Measurements from ENCODE around the gene OR4S1.
A peak's percentile ranks its signal among the peaks of the same experiment; 100 is the strongest.
"Not testable (repeated sequence)": the region's sequence is repeated elsewhere in the genome, so short reads cannot be mapped to it uniquely, and the experiment has no call there.

Gene OR4S1

DNA sequence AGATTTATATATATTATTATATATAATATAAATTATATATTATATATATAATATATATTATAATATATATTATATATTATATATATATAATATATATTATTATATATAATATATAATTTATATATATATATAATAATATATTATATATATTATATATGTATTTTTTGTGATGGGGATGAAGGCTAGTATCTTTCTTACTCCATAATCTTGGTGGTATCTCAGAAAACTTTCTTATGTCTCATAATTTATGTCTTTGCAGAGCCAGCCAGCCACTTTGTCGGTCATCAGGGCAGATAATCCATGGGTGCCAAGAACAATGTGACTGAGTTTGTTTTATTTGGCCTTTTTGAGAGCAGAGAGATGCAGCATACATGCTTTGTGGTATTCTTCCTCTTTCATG is at the start of gene OR4S1:
OR4S1 (plus strand) TSS at position 301 of the 400 bp plus-strand sequence; CDS start at position 301, 0 bp downstream.
- no peak for DNase-seq (ENCODE audit: extremely low spot score)
- TF ChIP-seq, protein P1, sequence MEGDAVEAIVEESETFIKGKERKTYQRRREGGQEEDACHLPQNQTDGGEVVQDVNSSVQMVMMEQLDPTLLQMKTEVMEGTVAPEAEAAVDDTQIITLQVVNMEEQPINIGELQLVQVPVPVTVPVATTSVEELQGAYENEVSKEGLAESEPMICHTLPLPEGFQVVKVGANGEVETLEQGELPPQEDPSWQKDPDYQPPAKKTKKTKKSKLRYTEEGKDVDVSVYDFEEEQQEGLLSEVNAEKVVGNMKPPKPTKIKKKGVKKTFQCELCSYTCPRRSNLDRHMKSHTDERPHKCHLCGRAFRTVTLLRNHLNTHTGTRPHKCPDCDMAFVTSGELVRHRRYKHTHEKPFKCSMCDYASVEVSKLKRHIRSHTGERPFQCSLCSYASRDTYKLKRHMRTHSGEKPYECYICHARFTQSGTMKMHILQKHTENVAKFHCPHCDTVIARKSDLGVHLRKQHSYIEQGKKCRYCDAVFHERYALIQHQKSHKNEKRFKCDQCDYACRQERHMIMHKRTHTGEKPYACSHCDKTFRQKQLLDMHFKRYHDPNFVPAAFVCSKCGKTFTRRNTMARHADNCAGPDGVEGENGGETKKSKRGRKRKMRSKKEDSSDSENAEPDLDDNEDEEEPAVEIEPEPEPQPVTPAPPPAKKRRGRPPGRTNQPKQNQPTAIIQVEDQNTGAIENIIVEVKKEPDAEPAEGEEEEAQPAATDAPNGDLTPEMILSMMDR (IDR thresholded peaks at IDR 0.05; ENCODE audit: control extremely low read depth, extremely low read depth, low read depth, missing control alignments): no peak
- POLR2A ChIA-PET: no interaction called here
- CTCF ChIA-PET: interaction anchor here (1.1 kb wide), 1 partner anchor 8 kb away, joined by 3 read pairs; no protein-coding TSS in a partner anchor

GRCh38 chr11:48261600-48261999 is 44.4 kb upstream of the OR4S1 start:
- ChIA-PET CTCF (no interaction called here), POLR2A (no interaction called here)
- TF ChIP-seq, protein P1 (IDR thresholded peaks at IDR 0.05; ENCODE audit: control extremely low read depth, extremely low read depth, low read depth, missing control alignments): no peak
- no peak for DNase-seq (ENCODE audit: extremely low spot score)

- ChIA-PET CTCF (interaction anchor here (1.5 kb wide), 1 partner anchor 45 kb away, joined by 3 read pairs; no protein-coding TSS in a partner anchor), POLR2A (no interaction called here)
- TF ChIP-seq, protein P1 (IDR thresholded peaks at IDR 0.05; ENCODE audit: control extremely low read depth, extremely low read depth, low read depth, missing control alignments): no peak
- no peak for DNase-seq (ENCODE audit: extremely low spot score)
Measured at GRCh38 chr11:48263423-48263911, 42.6 kb upstream of the OR4S1 start, which contains the start of gene OR4X1. TSS of gene OR4X1 (plus strand) at chr11:48263861. CDS start at chr11:48263861, 0 bp downstream.

GRCh38 chr11:48270621-48271020 is 35.4 kb upstream of the OR4S1 start:
- CTCF ChIA-PET: no interaction called here
- TF ChIP-seq, protein P1 (IDR thresholded peaks at IDR 0.05; ENCODE audit: control extremely low read depth, extremely low read depth, low read depth, missing control alignments): no peak
- DNase-seq (ENCODE audit: extremely low spot score): no peak
- POLR2A ChIA-PET: no interaction called here

DNA sequence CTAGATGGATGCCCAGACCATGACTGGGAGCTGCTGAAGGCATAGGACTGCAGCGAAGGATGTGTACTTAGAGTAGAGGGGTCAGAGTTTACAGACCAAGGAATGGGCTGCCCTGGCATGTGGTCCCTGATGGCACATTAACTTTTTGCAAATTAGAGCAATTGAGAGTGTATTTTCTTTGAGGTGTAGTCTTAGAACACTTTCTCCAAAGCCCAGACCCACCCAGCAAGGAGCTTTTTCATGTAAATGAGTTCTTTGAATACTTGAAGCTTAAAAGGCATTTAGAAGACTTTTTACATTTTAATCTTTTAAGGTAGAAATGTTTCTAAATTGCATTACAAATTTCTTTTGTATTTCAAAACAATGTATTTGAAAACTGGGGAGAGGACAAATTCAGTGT is 33.4 kb upstream of the OR4S1 start:
- TF ChIP-seq, protein P1 (IDR thresholded peaks at IDR 0.05; ENCODE audit: control extremely low read depth, extremely low read depth, low read depth, missing control alignments): no peak
- DNase-seq (ENCODE audit: extremely low spot score): no peak
- ChIA-PET POLR2A (no interaction called here), CTCF (interaction anchor here (0.6 to 0.8 kb wide), 2 partner anchors 10 to 111 kb away, joined by 3 read pairs; no protein-coding TSS in a partner anchor)

DNA sequence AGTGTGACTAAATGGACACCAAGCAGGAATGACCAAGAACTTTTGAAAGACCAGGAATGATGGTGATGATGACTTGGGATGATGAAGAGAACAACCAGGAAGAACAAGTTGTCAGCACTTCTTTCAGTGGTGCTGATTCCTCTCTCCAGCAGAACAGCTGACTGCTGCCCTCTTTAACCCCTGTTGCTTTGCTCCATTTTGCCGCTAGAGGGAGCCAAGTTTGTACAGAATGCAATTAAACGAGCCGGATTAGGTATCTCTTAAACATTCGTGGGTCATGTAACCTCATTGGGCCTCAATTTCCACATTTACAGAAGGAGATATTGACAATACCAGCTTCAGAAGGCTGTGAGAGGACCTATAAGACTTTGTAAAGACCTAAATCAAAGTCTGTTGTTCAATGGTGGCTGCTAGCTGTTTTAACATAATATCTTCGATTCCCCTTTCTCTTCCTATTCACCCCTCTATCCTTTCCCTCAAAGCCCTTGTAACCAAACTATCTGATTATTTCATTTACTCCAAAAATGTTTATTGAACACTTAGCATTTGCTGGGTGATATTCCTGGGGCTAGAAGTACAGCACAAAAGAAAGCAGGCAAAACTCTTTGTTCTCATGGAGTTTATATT is 1.9 kb downstream of the OR4S1 start:
- DNase-seq (ENCODE audit: extremely low spot score): peak; percentile 56
- CTCF ChIA-PET: interaction anchor here (0.9 to 2.7 kb wide), 20 partner anchors 8 to 1214 kb away, joined by 3 to 16 read pairs (median 4); partner anchors contain the start of genes OR4C3 and OR4X1
- POLR2A ChIA-PET: no interaction called here
- TF ChIP-seq, protein P1 (IDR thresholded peaks at IDR 0.05; ENCODE audit: control extremely low read depth, extremely low read depth, low read depth, missing control alignments): peak; percentile 91

GRCh38 chr11:48313590-48313989 is 7.6 kb downstream of the OR4S1 start:
- CTCF ChIA-PET: interaction anchor here (1.1 kb wide), 1 partner anchor 8 kb away, joined by 3 read pairs; no protein-coding TSS in a partner anchor
- DNase-seq (ENCODE audit: extremely low spot score); POLR2A ChIA-PET: not testable (repeated sequence)

DNA sequence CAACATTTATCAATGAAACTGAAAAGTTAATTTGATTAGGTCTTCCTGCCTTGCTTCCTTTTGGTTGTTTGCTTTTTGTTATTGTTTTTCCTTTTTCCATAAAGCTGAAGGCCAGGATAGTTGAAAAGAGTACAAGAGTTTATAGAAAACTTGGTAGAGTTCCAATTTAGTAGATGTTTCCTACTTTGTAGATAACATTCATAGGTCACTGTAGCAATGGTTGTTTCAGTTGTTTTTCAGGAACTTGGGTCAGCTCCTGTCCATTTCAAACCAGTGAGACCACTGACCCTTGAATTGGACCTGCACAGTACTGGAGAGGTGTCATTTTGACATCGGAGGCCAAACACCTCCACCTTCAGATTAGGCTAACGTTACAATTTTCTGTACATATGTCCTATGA is 13.8 kb downstream of the OR4S1 start:
- POLR2A ChIA-PET: not testable (repeated sequence)
- CTCF ChIA-PET: interaction anchor here (0.6 kb wide), 1 partner anchor 12 kb away, joined by 3 read pairs; no protein-coding TSS in a partner anchor

GRCh38 chr11:48324620-48325019 is 18.6 kb downstream of the OR4S1 start, which contains the start of gene OR4C3:
TSS of gene OR4C3 (plus strand) at chr11:48324920. CDS start at chr11:48325022, 102 bp downstream.
- DNase-seq (ENCODE audit: extremely low spot score); POLR2A ChIA-PET: not testable (repeated sequence)
- CTCF ChIA-PET: interaction anchor here (1.9 kb wide), 1 partner anchor 17 kb away, joined by 7 read pairs; no protein-coding TSS in a partner anchor

More for the DNA sequence above, 13.8 kb downstream of the OR4S1 start:
- not testable (repeated sequence) for DNase-seq (ENCODE audit: extremely low spot score)
